Natural killer cell (primary cell): ENCODE measurements around the gene PTPRN2. TPM values are rescaled to one million over a fixed set of nuclear protein-coding genes. Genes with fewer than 3 reads are reported as not detected.
A peak's percentile ranks its signal among the peaks of the same experiment; 100 is the strongest.

Experiments
- ATAC-seq, 3 donors: fragments of 150-1000 bp in 2 of 3; fragments of 200-7000 bp in 1 of 3; cut with Tn5 transposase; 1 replicate in 1 of 3; 2 replicates in 2 of 3; pipeline ENCODE4 v1.10.0; 2021; ENCODE audit warnings: mild to moderate bottlenecking in 2 of 3, moderate library complexity in 2 of 3
- DNase-seq, 2 donors: peaks; one replicate each; pipeline versions ENCODE4 v3.0.0 to v3.0.0-alpha.2; 2013 to 2021; ENCODE audit warnings: mixed read lengths in 1 of 2
- H3K27ac ChIP-seq: one replicate; pipeline ENCODE4 v1.5.1; 2013; ENCODE audit warnings: mild to moderate bottlenecking, low read length
- H3K27me3 ChIP-seq: one replicate; pipeline ENCODE4 v1.6.1; 2013; ENCODE audit warnings: low read length; ENCODE audit not compliant: control insufficient read depth, insufficient read depth
- H3K36me3 ChIP-seq: one replicate; pipeline ENCODE4 v1.6.1; 2013; ENCODE audit warnings: low read length; ENCODE audit not compliant: control insufficient read depth, insufficient read depth
- H3K4me1 ChIP-seq: one replicate; pipeline ENCODE4 v1.6.1; 2013; ENCODE audit warnings: low read length; ENCODE audit not compliant: control insufficient read depth, insufficient read depth
- H3K4me3 ChIP-seq: one replicate; pipeline ENCODE4 v1.5.1; 2013; ENCODE audit warnings: low read length
- H3K9me3 ChIP-seq: one replicate; pipeline ENCODE4 v1.6.1; 2013; ENCODE audit warnings: low read length; ENCODE audit not compliant: control insufficient read depth, insufficient read depth
- H3K27ac Mint-ChIP-seq, 2 donors: one replicate each; pipeline ENCODE4 v1.8.0; 2022; ENCODE audit warnings: mild to moderate bottlenecking in 2 of 2, mixed read lengths in 2 of 2, moderate library complexity in 1 of 2
- H3K27me3 Mint-ChIP-seq, 2 donors: one replicate each; pipeline ENCODE4 v1.8.0; 2022; ENCODE audit warnings: low read depth in 2 of 2, mixed read lengths in 2 of 2
- H3K36me3 Mint-ChIP-seq: one replicate; pipeline ENCODE4 v1.8.0; 2022; ENCODE audit warnings: mixed read lengths
- H3K4me1 Mint-ChIP-seq, 2 donors: one replicate each; pipeline ENCODE4 v1.8.0; 2022; ENCODE audit warnings: mixed read lengths in 2 of 2
- H3K4me3 Mint-ChIP-seq: one replicate; pipeline ENCODE4 v1.8.0; 2022; ENCODE audit warnings: mild to moderate bottlenecking, moderate library complexity, mixed read lengths
- H3K9me3 Mint-ChIP-seq, 2 donors: one replicate each; pipeline ENCODE4 v1.8.0; 2022; ENCODE audit warnings: mixed read lengths in 2 of 2
- CTCF ChIP-seq: fragments of 200-600 bp; IDR thresholded peaks from one replicate; pipeline ENCODE4 v1.8.0; 2022; ENCODE audit warnings: antibody characterized with exemption
- WGBS: methylation state at CpG from one replicate; pipeline ENCODE4 v1.1.7; 2013; ENCODE audit warnings: missing lambda C conversion rate; ENCODE audit not compliant: insufficient coverage; 5-methylcytosine and 5-hydroxymethylcytosine counted together
- intact Hi-C: fragments of 100-400 bp; cut with micrococcal nuclease; formaldehyde crosslinking; loops from one replicate; pipeline ENCODE4 v1.14.2; 2022
- total RNA-seq, 4 donors: library from RNA; stranded (reverse); fragments of 120-200 nt in 1 of 4; gene quantifications; one replicate each; pipeline versions ENCODE4 v1.2.3 to v1.2.4, GENCODE V29; 2013 to 2022

The PTPRN2 gene
- total RNA-seq, 3 donors from 2014 or later (not counting 1 experiment from before 2014, with no cell fraction given), result 1.3 to 2.5 (median 1.9) TPM

- Histone ChIP-seq H3K9me3 (no peaks in the 10 kb centered on the region), H3K36me3 (no peaks in the 10 kb centered on the region), H3K4me3 (no peak overlapping the region), H3K27ac (no peak overlapping the region), H3K4me1 (peaks cover 27% of the 10 kb centered on the region), H3K27me3 (no peaks in the 10 kb centered on the region)
- no peaks in the 10 kb centered on the region for H3K27me3 Mint-ChIP-seq
- peaks cover 9 to 11% of the 10 kb centered on the region in 2 donors for H3K4me1 Mint-ChIP-seq
- 65% methylated on average over 22 of the region's 22 CpGs for WGBS
- ATAC-seq (no peak), DNase-seq (no peak)
- H3K4me3 Mint-ChIP-seq, result no peak overlapping the region
- intact Hi-C loops, result no loop called here
- H3K27ac Mint-ChIP-seq, result no peak overlapping the region
- H3K9me3 Mint-ChIP-seq, result no peaks in the 10 kb centered on the region
- H3K36me3 Mint-ChIP-seq, result no peaks in the 10 kb centered on the region
- TF ChIP-seq CTCF, result no peak
Measured at GRCh38 chr7:157855452-157856213, 732.0 kb downstream of the PTPRN2 start.

GRCh38 chr7:157855016-157855415 lies 732.6 kb downstream of the PTPRN2 start:
- TF ChIP-seq CTCF, result no peak
- H3K9me3 ChIP-seq, result no peaks in the 10 kb centered on the region
- no peak overlapping the region for H3K27ac ChIP-seq
- no peak overlapping the region for H3K4me3 ChIP-seq
- Mint-ChIP-seq H3K4me3 (no peak overlapping the region), H3K27ac (no peak overlapping the region), H3K36me3 (no peaks in the 10 kb centered on the region), H3K9me3 (no peaks in the 10 kb centered on the region), H3K27me3 (no peaks in the 10 kb centered on the region), H3K4me1 (peaks cover 9 to 11% of the 10 kb centered on the region in 2 donors)
- no peaks in the 10 kb centered on the region for H3K27me3 ChIP-seq
- no peak for ATAC-seq
- H3K36me3 ChIP-seq, result no peaks in the 10 kb centered on the region
- no peak for DNase-seq
- intact Hi-C loops, result no loop called here
- peaks cover 27% of the 10 kb centered on the region for H3K4me1 ChIP-seq
- 91% methylated on average over 22 of the region's 22 CpGs for WGBS

GRCh38 chr7:157854066-157854891 lies 733.3 kb downstream of the PTPRN2 start:
- ATAC-seq, result peak; percentile 30 to 68 (median 53)
- Histone ChIP-seq H3K27ac (no peak overlapping the region), H3K27me3 (no peaks in the 10 kb centered on the region), H3K36me3 (no peaks in the 10 kb centered on the region), H3K9me3 (no peaks in the 10 kb centered on the region), H3K4me1 (peaks cover 27% of the 10 kb centered on the region), H3K4me3 (no peak overlapping the region)
- DNase-seq, result no peak
- intact Hi-C loops, result no loop called here
- H3K27me3 Mint-ChIP-seq, result no peaks in the 10 kb centered on the region
- no peaks in the 10 kb centered on the region for H3K36me3 Mint-ChIP-seq
- H3K4me3 Mint-ChIP-seq, result no peak overlapping the region
- H3K4me1 Mint-ChIP-seq, result peaks cover 9 to 11% of the 10 kb centered on the region in 2 donors
- WGBS, result 49% methylated on average over 28 of the region's 28 CpGs
- H3K27ac Mint-ChIP-seq, result peak overlapping the region in 1 of 2 donors; percentile 67
- TF ChIP-seq CTCF, result no peak
- no peaks in the 10 kb centered on the region for H3K9me3 Mint-ChIP-seq
